Mucosa of stomach (tissue), 1 donor: Measurements from ENCODE around the gene UPK3A.
"Not testable (repeated sequence)": the region's sequence is repeated elsewhere in the genome, so short reads cannot be mapped to it uniquely, and the experiment has no call there.

Source experiments
- H3K27me3 ChIP-seq: one replicate; pipeline ENCODE4 v1.7.0; 2013; ENCODE audit warnings: mild to moderate bottlenecking, low read length; ENCODE audit not compliant: control insufficient read depth, insufficient read depth
- H3K36me3 ChIP-seq: one replicate; pipeline ENCODE4 v1.7.0; 2013; ENCODE audit warnings: low read length; ENCODE audit not compliant: control insufficient read depth, insufficient read depth
- H3K4me1 ChIP-seq: one replicate; pipeline ENCODE4 v1.7.0; 2013; ENCODE audit warnings: mild to moderate bottlenecking, low read length; ENCODE audit not compliant: control insufficient read depth, insufficient read depth
- H3K4me3 ChIP-seq: one replicate; pipeline ENCODE4 v1.7.0; 2013; ENCODE audit warnings: low read length
- H3K9ac ChIP-seq: one replicate; pipeline ENCODE4 v1.7.0; 2013; ENCODE audit warnings: mild to moderate bottlenecking, low read length, moderate library complexity
- H3K9me3 ChIP-seq: one replicate; pipeline ENCODE4 v1.7.0; 2013; ENCODE audit warnings: mild to moderate bottlenecking, low read length, moderate library complexity; ENCODE audit not compliant: control insufficient read depth
- donor health status: Pancreatic carcinoma.

UPK3A gene

GRCh38 chr22:45294030-45294429 is 9.3 kb downstream of the UPK3A start:
- peaks cover 6% of the 10 kb centered on the region for H3K4me1 ChIP-seq
- H3K27me3 ChIP-seq: no peaks in the 10 kb centered on the region
- no peaks in the 10 kb centered on the region for H3K9me3 ChIP-seq
- H3K36me3 ChIP-seq: no peaks in the 10 kb centered on the region
- no peak overlapping the region for H3K9ac ChIP-seq
- H3K4me3 ChIP-seq: no peak overlapping the region

- H3K4me1 ChIP-seq, H3K9me3 ChIP-seq, H3K27me3 ChIP-seq, H3K36me3 ChIP-seq, H3K9ac ChIP-seq, H3K4me3 ChIP-seq: not testable (repeated sequence)
These were observed 10.3 kb downstream of the UPK3A start for GRCh38 chr22:45295004-45295403.

GRCh38 chr22:45295492-45295891 is 10.7 kb downstream of the UPK3A start:
- Histone ChIP-seq H3K4me3 (no peak overlapping the region), H3K9me3 (no peaks in the 10 kb centered on the region), H3K27me3 (no peaks in the 10 kb centered on the region), H3K36me3 (no peaks in the 10 kb centered on the region), H3K4me1 (peaks cover 3% of the 10 kb centered on the region), H3K9ac (no peak overlapping the region)

GRCh38 chr22:45296628-45297297 is 12.0 kb downstream of the UPK3A start:
- no peaks in the 10 kb centered on the region for H3K4me1 ChIP-seq
- no peak overlapping the region for H3K4me3 ChIP-seq
- no peaks in the 10 kb centered on the region for H3K9me3 ChIP-seq
- no peaks in the 10 kb centered on the region for H3K36me3 ChIP-seq
- H3K9ac ChIP-seq: no peak overlapping the region
- H3K27me3 ChIP-seq: no peaks in the 10 kb centered on the region

GRCh38 chr22:45298934-45299505 is 14.3 kb downstream of the UPK3A start:
- no peaks in the 10 kb centered on the region for H3K36me3 ChIP-seq
- no peaks in the 10 kb centered on the region for H3K4me1 ChIP-seq
- H3K9ac ChIP-seq: no peak overlapping the region
- H3K4me3 ChIP-seq: no peak overlapping the region
- no peaks in the 10 kb centered on the region for H3K27me3 ChIP-seq
- no peaks in the 10 kb centered on the region for H3K9me3 ChIP-seq

GRCh38 chr22:45302751-45303150 is 18.0 kb downstream of the UPK3A start:
- H3K9me3 ChIP-seq: no peaks in the 10 kb centered on the region
- no peaks in the 10 kb centered on the region for H3K4me1 ChIP-seq
- H3K4me3 ChIP-seq: no peak overlapping the region
- H3K27me3 ChIP-seq: no peaks in the 10 kb centered on the region
- H3K9ac ChIP-seq: no peak overlapping the region
- no peaks in the 10 kb centered on the region for H3K36me3 ChIP-seq

GRCh38 chr22:45303181-45303580 is 18.4 kb downstream of the UPK3A start:
- Histone ChIP-seq H3K36me3 (no peaks in the 10 kb centered on the region), H3K4me3 (no peak overlapping the region), H3K9me3 (no peaks in the 10 kb centered on the region), H3K9ac (no peak overlapping the region), H3K4me1 (no peaks in the 10 kb centered on the region), H3K27me3 (no peaks in the 10 kb centered on the region)

GRCh38 chr22:45304971-45305370 is 20.2 kb downstream of the UPK3A start:
- no peaks in the 10 kb centered on the region for H3K9me3 ChIP-seq
- H3K4me3 ChIP-seq: no peak overlapping the region
- peaks cover 9% of the 10 kb centered on the region for H3K4me1 ChIP-seq
- H3K27me3 ChIP-seq: no peaks in the 10 kb centered on the region
- no peaks in the 10 kb centered on the region for H3K36me3 ChIP-seq
- H3K9ac ChIP-seq: no peak overlapping the region

- Histone ChIP-seq H3K4me1 (peaks cover 12% of the 10 kb centered on the region), H3K9me3 (no peaks in the 10 kb centered on the region), H3K9ac (no peak overlapping the region), H3K36me3 (no peaks in the 10 kb centered on the region), H3K27me3 (no peaks in the 10 kb centered on the region), H3K4me3 (no peak overlapping the region)
These were observed 20.8 kb downstream of the UPK3A start for GRCh38 chr22:45305456-45306075.

- Histone ChIP-seq H3K4me3 (no peak overlapping the region), H3K36me3 (no peaks in the 10 kb centered on the region), H3K4me1 (peaks cover 18% of the 10 kb centered on the region), H3K9ac (no peak overlapping the region), H3K27me3 (no peaks in the 10 kb centered on the region), H3K9me3 (no peaks in the 10 kb centered on the region)
These were observed 21.4 kb downstream of the UPK3A start for GRCh38 chr22:45306139-45306538.

GRCh38 chr22:45308391-45308956 is 23.7 kb downstream of the UPK3A start:
- Histone ChIP-seq H3K9me3 (no peaks in the 10 kb centered on the region), H3K9ac (peak overlapping the region; percentile 77), H3K27me3 (no peaks in the 10 kb centered on the region), H3K4me3 (no peak overlapping the region), H3K36me3 (no peaks in the 10 kb centered on the region), H3K4me1 (peaks cover 28% of the 10 kb centered on the region)

- Histone ChIP-seq H3K9me3 (no peaks in the 10 kb centered on the region), H3K4me3 (peak overlapping the region; percentile 54), H3K27me3 (no peaks in the 10 kb centered on the region), H3K4me1 (peaks cover 33% of the 10 kb centered on the region), H3K9ac (peak overlapping the region; percentile 77), H3K36me3 (no peaks in the 10 kb centered on the region)
These were observed 24.2 kb downstream of the UPK3A start for GRCh38 chr22:45308957-45309421.
